ENCODE measurements around the gene PTK7. TPM values are rescaled to one million over a fixed set of nuclear protein-coding genes. Genes with fewer than 3 reads are reported as not detected.

The PTK7 gene
- total RNA-seq, 2 experiments from 2014 or later = 13.0 to 18.5 TPM

DNA sequence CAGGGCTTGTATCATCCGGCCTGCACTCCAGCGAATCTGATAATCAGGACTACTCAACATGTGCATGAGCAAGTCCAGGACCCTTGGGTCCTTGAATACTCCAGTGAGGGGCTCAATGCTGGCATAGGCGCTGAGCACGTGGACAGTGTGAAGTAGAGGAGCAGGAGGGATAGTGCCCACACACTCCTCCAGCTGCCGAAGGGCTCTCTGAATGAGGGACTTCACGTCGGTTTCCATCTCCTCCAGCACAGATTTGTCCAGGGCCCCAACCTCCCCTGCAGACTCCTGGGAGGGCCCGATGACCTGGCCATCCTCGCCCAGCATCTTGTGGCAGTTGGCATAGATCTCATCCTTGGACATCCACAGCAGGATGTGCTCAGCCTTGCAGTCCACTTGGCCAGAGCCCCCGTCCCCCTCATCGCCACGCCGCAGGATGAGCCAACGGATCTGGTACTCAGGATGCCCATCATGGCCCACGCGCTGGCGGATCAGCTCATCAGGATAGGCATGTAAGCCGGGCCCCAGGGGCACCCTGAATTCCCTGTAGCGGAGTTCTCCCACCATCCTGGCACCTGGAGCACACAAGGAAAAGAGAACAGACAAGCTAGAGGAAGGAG lies 23.8 kb upstream of the PTK7 start:
- no peak for TF ChIP-seq EZH2phosphoT487 (IDR thresholded peaks at IDR 0.05; ENCODE audit: borderline replicate concordance, low read depth, low read length)
- TF ChIP-seq CTCF (conservative IDR thresholded peaks at IDR 0.05; ENCODE audit: low read length) = no peak
- Histone ChIP-seq H3K9me3 (ENCODE audit: low read length) (no peaks in the 10 kb centered on the region), H3K4me3 (ENCODE audit: low read depth, low read length, poor library complexity, severe bottlenecking) (no peak overlapping the region), H3K9me2 (ENCODE audit: insufficient read depth, low read length) (no peaks in the 10 kb centered on the region), H3K27ac (ENCODE audit: low read depth, low read length, poor library complexity, severe bottlenecking) (no peak overlapping the region), H3K4me1 (ENCODE audit: insufficient read depth, low read length, poor library complexity, severe bottlenecking) (peaks cover 21% of the 10 kb centered on the region), H3K79me2 (ENCODE audit: insufficient read depth, low read depth, low read length) (no peaks in the 10 kb centered on the region), H2AFZ (ENCODE audit: low read length) (no peak overlapping the region), H3K4me2 (ENCODE audit: low read length) (peak overlapping the region; percentile 92), H4K20me1 (ENCODE audit: insufficient read depth, low read length) (no peaks in the 10 kb centered on the region), H3K36me3 (ENCODE audit: insufficient read depth, low read length) (peaks cover 28% of the 10 kb centered on the region)
- no TSS peak for BruUV-seq (replicated peaks)
- ChIA-PET POLR2A (no interaction called here), CTCF (ENCODE audit: unreplicated experiment) (no interaction called here)
- intact Hi-C loops (cut with micrococcal nuclease; ENCODE audit: unreplicated experiment) = loop anchor here (2.0 kb wide), 1 partner anchor 38 kb away; the partner anchor contains the start of gene KLHDC3
- DNase-seq (ENCODE audit: low spot score) = no peak

GRCh38 chr6:43052842-43053544 lies 23.1 kb upstream of the PTK7 start:
- DNase-seq (ENCODE audit: low spot score) = peak; percentile 24
- no peaks in the 10 kb centered on the region for H3K9me2 ChIP-seq (ENCODE audit: insufficient read depth, low read length)
- CTCF ChIA-PET (ENCODE audit: unreplicated experiment) = no interaction called here
- H3K4me1 ChIP-seq (ENCODE audit: insufficient read depth, low read length, poor library complexity, severe bottlenecking) = peaks cover 25% of the 10 kb centered on the region
- TF ChIP-seq EZH2phosphoT487 (IDR thresholded peaks at IDR 0.05; ENCODE audit: borderline replicate concordance, low read depth, low read length) (no peak), CTCF (conservative IDR thresholded peaks at IDR 0.05; ENCODE audit: low read length) (no peak)
- POLR2A ChIA-PET = interaction anchor here (1.8 to 2.4 kb wide), 2 partner anchors 8 to 69 kb away, joined by 5 to 6 read pairs; partner anchors contain the start of gene PPP2R5D
- H3K9me3 ChIP-seq (ENCODE audit: low read length) = no peaks in the 10 kb centered on the region
- no TSS peak for BruUV-seq (replicated peaks)
- intact Hi-C loops (cut with micrococcal nuclease; ENCODE audit: unreplicated experiment) = loop anchor here (2.0 kb wide), 1 partner anchor 38 kb away; the partner anchor contains the start of gene KLHDC3
- H3K4me3 ChIP-seq (ENCODE audit: low read depth, low read length, poor library complexity, severe bottlenecking) = peak overlapping the region; percentile 77
- peak overlapping the region; percentile 92 for H3K4me2 ChIP-seq (ENCODE audit: low read length)
- peaks cover 27% of the 10 kb centered on the region for H3K36me3 ChIP-seq (ENCODE audit: insufficient read depth, low read length)
- peaks cover 6% of the 10 kb centered on the region; the same call in 1 of the 2 replicates for H3K79me2 ChIP-seq (ENCODE audit: insufficient read depth, low read depth, low read length)
- peak overlapping the region; percentile 58 for H2AFZ ChIP-seq (ENCODE audit: low read length)
- H3K27ac ChIP-seq (ENCODE audit: low read depth, low read length, poor library complexity, severe bottlenecking) = peak overlapping the region; percentile 57
- H4K20me1 ChIP-seq (ENCODE audit: insufficient read depth, low read length) = no peaks in the 10 kb centered on the region

All from OCI-LY7 (cell line).